ENCODE results near the gene RFPL4AL1.
A peak's percentile ranks its signal among the peaks of the same experiment; 100 is the strongest.

Gene RFPL4AL1

DNA sequence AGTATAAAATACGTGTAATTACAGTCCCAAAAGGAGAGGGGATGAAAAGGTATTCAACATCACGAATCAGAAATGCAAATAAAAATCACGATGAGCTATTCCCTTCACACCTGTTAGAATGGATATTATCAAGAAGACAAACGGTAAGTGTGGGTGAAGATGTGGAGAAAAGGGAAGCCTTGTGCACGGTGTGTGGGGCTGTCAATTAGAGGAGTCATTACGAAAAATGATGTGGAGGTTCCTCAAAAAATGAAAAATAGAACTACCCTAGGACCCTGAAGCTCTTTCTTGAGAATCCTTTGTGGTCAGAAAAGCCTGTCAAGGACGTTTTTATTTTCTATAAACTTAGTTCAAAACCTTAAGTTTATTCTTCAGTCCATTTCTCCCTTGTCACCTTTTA is 43.5 kb downstream of the RFPL4AL1 start:
- no peak for DNase-seq (ENCODE audit: extremely low read depth, insufficient read length)
- Histone ChIP-seq H3K27me3 (replicated peaks; ENCODE audit: control insufficient read depth, insufficient read depth, low read length) (no peaks in the 10 kb centered on the region), H3K36me3 (ENCODE audit: control insufficient read depth, insufficient read depth, low read length) (no peaks in the 10 kb centered on the region), H3K4me3 (replicated peaks; ENCODE audit: low read depth, low read length) (no peak overlapping the region)
- TF ChIP-seq, protein P1, sequence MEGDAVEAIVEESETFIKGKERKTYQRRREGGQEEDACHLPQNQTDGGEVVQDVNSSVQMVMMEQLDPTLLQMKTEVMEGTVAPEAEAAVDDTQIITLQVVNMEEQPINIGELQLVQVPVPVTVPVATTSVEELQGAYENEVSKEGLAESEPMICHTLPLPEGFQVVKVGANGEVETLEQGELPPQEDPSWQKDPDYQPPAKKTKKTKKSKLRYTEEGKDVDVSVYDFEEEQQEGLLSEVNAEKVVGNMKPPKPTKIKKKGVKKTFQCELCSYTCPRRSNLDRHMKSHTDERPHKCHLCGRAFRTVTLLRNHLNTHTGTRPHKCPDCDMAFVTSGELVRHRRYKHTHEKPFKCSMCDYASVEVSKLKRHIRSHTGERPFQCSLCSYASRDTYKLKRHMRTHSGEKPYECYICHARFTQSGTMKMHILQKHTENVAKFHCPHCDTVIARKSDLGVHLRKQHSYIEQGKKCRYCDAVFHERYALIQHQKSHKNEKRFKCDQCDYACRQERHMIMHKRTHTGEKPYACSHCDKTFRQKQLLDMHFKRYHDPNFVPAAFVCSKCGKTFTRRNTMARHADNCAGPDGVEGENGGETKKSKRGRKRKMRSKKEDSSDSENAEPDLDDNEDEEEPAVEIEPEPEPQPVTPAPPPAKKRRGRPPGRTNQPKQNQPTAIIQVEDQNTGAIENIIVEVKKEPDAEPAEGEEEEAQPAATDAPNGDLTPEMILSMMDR (IDR thresholded peaks at IDR 0.05; ENCODE audit: insufficient read depth, low read length, poor library complexity, severe bottlenecking): no peak

DNA sequence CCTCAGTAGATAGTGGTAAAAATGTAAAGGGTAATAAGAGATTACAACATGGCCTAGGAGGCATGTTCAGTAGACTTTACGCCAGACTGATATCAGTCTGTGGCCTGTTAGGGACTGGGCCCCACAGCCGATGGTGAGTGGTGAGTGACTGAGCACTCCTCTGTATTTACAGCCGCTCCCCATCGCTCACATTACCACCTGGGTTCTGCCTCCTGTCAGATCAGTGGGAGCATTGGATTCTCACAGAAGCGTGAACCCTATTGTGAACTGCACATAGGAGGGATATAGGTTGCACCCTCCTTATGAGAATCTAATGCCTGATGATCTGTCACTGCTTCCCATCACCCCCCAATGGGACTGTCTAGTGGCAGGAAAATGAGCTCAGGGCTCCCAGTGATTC is 45.0 kb downstream of the RFPL4AL1 start:
- no peak for DNase-seq (ENCODE audit: extremely low read depth, insufficient read length)
- Histone ChIP-seq H3K36me3 (ENCODE audit: control insufficient read depth, insufficient read depth, low read length) (no peaks in the 10 kb centered on the region), H3K4me3 (replicated peaks; ENCODE audit: low read depth, low read length) (no peak overlapping the region), H3K27me3 (replicated peaks; ENCODE audit: control insufficient read depth, insufficient read depth, low read length) (no peaks in the 10 kb centered on the region)
- TF ChIP-seq, protein P1 (IDR thresholded peaks at IDR 0.05; ENCODE audit: insufficient read depth, low read length, poor library complexity, severe bottlenecking): no peak

DNA sequence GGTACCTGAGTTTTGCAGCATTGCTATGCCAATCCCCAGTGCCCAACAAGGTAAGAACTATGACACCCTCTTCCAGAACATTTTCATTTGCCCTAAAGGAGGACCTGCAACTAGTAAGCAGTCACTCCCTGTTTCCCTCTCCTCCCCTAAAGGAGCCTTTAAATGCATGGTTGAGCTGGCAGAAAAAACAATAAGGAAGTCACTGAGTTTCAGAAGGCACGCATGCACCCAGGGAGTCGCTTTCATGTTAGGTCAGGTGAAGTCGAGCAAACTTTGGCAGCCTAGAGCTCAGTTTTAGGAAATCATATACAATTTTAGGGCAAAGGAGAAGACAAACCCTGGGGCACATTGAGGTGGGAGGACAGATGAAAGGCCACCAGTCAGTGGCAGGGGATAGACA is 51.1 kb downstream of the RFPL4AL1 start:
- H3K4me3 ChIP-seq (replicated peaks; ENCODE audit: low read depth, low read length): peak overlapping the region; percentile 49
- no peaks in the 10 kb centered on the region for H3K36me3 ChIP-seq (ENCODE audit: control insufficient read depth, insufficient read depth, low read length)
- DNase-seq (ENCODE audit: extremely low read depth, insufficient read length): no peak
- H3K27me3 ChIP-seq (replicated peaks; ENCODE audit: control insufficient read depth, insufficient read depth, low read length): no peaks in the 10 kb centered on the region
- TF ChIP-seq, protein P1 (IDR thresholded peaks at IDR 0.05; ENCODE audit: insufficient read depth, low read length, poor library complexity, severe bottlenecking): no peak
